Sigmoid colon (tissue), 4 donors: ENCODE data around the gene TNFSF4.

ENCODE experiments used
- CTCF ChIP-seq, 4 experiments: fragments of 450-650 bp in 3 of 4; fragments of 200-600 bp in 1 of 4; IDR thresholded peaks; one replicate each; pipeline ENCODE4 v1.5.1; 2016 to 2019; ENCODE audit warnings: antibody characterized with exemption in 4 of 4, mild to moderate bottlenecking in 3 of 4, moderate library complexity in 2 of 4
- POLR2AphosphoS5 ChIP-seq, 4 donors: sonication (generic); formaldehyde crosslinking; IDR thresholded peaks; one replicate each; pipeline ENCODE4 v1.6.1; 2017; ENCODE audit warnings: antibody characterized with exemption in 4 of 4

- no peak for TF ChIP-seq POLR2AphosphoS5 (IDR thresholded peaks at IDR 0.05)
- no peak for TF ChIP-seq CTCF (IDR thresholded peaks at IDR 0.05)
Observed at GRCh38 chr1:173201969-173202368, 5.2 kb downstream of the TNFSF4 start.
